RKO (cell line): ENCODE data around the gene SLC15A4.
"Not testable (repeated sequence)": the region's sequence is repeated elsewhere in the genome, so short reads cannot be mapped to it uniquely, and the experiment has no call there.

Experiments used
- DNase-seq: peaks from one replicate; pipeline ENCODE4 v3.0.0-alpha.2; 2016; ENCODE audit warnings: low spot score

Gene SLC15A4

DNA sequence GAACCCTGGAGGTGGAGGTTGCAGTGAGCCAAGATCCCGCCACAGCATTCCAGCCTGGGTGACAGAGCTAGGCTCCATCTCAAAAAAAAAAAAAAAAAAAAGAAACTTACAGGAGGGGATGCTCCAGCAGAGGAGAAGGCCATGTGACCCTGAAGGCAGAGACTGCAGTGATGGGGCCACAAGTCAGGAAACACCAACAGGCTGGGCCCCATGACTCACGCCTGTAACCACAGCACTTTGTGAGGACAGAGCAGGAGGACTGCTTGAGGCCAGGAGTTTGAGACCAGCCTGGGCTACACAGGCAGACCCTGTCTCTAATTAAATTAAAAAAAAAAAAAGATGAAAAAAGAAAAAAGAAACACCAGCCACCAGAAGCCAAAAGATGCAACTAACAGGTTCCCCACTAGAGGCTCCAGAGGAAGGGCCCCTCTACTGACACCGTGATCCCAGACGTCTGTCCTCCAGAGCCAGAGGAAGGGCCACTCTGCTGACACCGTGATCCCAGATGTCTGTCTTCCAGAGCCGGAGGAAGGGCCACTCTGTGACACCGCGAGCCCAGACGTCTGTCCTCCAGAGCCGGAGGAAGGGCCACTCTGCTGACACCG is 20.4 kb upstream of the SLC15A4 start:
- no peak for DNase-seq

DNA sequence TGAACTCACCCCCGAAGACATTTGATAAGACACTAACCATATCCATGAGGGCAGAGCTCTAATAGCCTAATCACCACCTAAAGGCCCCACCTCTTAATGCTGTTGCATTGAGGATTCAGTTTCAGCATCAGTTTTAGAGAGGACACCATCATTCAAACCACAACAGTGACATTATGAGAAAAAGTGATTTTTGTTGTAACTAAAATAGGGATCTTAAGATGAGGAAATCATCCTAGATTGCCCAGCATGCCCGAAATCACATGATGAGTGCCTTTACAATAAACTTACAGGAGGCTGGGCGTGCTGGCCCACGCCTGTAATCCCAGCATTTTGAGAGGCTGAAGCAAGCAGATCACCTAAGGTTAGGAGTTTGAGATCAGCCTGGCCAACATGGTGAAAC is 19.8 kb upstream of the SLC15A4 start:
- DNase-seq, result no peak

DNA sequence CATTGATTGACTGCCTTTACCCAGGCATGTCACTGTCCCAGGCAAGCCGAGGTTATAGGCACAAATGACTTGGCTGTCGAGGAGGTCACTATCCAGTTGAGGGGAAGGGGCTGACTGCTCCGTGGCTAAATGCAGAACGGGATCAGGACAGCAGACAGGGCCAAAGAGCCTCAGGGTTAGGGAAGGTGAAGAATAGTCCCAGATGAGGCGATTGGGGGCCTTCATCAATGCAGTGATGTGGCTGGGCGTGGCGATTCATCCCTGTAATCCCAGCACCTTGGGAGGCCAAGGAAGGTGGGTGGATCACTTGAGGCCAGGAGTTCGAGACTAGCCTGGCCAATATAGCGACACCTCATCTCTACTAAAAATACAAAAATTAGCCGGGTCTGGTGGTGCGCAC is 18.8 kb upstream of the SLC15A4 start:
- no peak for DNase-seq

DNA sequence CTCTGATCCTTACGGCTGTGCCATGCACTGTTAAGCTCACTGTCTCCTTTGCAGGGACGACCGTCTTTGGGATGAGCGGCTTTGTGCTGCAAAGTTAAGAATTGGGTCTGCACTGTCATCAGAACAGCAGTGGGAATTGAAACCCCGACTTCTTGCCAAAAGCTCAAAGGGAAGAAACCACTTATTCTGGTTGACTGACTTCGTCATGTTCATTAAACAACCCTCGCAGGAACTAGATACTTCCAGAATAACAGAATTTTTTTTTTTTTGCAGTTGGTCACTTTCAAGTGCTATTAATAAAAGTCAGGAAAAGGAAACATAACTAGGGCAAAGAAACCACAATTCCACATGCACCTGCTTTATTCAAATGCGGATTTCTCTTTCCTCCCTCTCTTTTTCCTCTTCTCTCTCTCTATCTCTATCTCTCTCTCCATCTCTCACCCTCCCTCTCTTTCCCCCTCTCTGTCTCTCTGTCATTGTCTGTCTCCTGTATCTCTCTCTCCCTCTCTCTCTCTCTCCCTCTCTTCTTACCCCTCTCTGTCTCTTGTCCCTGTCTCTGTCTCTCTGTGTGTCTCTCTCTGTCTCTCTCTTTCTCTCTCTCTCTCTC is 17.2 kb upstream of the SLC15A4 start:
- no peak for DNase-seq

DNA sequence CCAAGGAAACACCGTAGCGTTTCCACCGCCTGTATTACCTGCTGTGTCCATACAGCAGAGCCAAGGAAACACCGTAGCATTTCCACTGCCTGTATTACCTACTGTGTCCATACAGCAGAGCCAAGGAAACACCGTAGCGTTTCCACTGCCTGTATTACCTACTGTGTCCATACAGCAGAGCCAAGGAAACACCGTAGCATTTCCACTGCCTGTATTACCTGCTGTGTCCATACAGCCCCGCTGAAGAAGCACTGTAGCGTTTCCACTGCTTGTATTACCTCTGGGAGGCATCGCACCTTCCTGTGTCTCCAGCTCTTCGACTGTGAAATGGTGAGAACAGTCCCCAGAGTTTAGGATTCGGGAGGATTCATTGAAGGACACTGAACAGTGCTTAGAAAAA is 16.1 kb upstream of the SLC15A4 start:
- DNase-seq, result not testable (repeated sequence)

DNA sequence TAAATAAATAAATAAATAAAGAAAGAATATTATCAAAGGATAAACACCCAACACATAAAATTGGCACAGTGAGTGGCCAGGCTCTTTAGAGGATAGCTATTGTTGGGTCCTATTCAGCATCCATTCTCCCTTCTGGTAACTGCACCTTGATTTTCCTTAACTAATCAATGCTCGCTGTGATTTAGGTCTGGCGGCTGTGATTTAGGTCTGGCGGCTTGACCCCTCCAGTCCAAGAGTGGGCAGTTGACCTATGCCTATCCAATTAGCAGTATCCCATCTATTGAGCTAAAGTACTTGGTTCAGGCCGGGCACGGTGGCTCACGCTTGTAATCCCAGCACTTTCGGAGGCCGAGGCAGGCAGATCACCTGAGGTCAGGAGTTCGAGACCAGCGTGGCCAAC is 9.7 kb upstream of the SLC15A4 start:
- no peak for DNase-seq

DNA sequence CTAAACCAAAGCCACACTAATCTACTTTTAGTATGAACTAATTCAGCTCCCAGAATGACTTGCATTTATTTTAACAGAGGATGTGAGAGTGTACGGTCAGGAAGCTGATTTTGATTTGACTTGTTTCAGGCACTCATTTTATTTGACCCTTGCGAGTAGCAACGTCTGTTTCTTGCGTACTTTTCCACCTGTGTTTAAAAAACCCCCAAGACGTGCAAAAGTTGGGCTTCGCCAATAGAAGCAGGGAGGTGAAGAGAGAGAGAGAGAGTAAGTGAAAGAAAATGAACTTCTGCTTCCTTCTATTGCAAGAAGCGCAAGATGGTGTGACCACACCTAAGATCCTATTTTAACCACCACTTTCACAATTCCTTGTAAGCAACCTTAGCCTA is 6.7 kb upstream of the SLC15A4 start:
- DNase-seq, result no peak

DNA sequence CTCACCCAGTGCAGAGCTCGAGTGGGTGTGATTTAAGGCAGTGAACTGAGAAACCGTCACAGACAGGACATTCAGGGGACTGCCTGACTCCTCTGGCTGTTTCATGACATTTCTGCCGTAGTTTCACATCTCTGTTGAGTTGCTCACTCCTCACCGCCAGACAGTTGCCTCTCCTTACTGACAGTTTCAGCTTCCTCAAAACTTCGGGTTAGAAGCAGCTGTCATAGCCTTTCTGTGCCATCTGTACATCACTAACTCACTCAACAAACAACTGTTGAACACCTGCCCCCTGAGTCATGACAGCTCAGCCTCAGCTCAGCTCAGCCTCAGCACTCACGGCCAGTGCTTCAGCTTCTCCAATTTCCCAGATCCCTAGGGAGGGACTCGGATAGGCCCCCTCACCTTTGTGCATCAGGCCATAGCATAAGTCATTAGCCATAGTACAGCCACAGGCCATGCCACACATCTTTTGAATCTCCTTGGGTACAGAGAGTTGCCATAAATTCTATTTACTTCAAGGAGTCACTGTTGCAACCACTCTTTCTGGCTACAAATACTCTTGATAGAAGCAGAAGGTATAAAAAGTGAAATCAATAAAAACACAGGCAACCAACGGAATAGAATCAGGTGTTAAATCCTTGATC is 6.2 kb upstream of the SLC15A4 start:
- DNase-seq, result peak; percentile 52

DNA sequence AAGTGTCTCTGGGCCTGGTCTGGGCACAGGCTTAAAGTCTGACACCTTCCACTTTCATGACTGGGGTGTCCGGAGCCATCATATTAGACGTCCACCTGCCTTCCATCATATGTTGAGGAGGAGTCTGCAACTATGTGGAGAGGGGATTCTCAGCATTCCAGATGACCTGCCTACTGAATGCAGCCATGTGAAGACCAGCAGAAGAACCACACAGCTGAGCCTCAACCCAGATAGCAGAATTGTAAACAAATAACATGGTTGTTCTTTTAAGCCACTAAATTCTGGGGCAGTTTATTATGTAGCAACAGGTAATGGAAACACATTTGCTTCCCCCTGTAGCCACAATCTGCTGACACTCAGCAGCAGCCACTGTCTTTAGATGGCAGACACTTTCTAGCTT is 4.0 kb upstream of the SLC15A4 start:
- no peak for DNase-seq

DNA sequence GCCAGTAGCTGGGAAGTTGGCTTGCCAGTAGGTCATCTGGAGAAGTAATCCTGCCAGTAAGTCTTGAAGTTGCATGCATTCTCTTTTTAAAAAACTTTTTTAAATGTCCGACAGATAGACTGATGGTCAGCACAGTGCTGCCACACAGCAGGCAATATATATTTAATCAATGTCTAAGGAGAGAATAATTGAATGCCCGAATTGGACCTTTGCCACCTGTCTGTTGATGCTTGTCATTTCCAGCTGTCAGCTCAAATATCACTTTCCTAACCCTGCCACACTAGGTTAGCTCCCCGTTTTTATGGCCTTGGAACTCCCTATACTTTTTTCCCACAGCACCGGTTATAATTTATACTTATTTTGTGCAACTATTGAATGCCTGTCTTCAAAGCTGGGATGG is 2.1 kb upstream of the SLC15A4 start:
- no peak for DNase-seq

DNA sequence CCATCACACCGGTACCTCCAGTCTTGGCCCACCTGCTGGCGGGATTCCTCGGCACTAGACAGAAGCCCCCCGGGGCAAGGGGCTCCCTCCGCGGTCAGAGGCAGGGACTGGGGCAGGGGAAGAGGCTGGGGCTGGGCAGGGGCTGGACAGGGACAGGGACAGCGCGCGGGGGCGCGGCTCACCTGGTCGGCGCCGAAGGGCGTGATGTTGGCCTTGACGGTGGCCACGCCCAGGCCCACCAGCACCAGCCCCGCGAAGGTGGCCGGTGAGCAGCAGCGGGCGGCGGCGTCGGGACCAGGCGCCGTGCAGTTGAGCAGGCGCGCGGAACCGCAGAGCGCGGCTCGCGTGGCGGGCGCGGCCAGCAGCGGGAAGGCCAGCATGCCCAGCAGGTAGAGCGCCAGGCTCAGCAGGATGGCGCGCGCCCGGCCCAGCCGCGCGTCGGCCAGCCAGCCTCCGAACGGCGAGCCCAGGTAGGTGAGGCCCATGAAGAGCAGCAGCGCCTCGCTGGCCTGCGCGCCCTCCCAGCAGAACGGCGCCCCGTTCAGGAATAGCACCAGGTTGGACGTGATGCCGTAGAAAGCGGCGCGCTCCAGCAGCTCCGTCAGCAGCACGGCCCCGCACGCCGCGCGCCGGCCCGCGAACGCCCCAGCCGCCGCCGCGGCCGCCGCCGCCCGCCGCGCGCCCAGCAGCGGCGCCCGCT is 392 bp downstream of the SLC15A4 start:
- DNase-seq, result peak; percentile 6

DNA sequence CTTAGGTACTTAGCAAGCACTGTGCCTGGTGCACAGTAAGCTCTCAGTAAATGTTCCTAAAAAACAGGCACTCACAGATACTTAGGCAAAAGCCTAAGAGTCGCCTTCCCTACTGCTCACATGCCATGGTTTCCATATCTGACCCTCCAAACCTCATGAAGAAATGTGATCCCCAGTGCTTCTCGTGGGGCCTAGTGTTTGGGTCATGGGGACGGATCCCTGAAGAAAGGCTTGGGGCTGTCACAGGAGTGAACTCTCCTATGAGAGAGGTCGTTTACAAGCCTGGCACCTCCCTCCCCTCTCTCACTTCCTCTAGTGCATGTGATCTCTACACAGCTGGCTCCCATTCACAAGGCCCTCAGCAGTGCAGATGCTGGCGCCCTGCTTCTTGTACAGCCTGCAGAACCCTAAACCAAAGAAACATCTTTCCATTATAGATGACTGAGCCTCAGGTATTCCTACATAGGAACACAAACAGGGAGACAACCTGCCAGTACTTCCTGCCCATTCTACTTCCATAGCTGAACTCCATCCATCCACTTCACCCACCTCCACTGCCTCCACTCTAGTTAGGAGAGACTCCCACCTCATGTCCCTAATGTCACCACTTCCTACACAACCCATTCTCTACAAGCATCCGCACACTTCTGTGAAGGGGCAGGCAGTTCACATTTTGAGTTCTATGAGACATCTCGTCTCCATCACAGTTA is 2.9 kb downstream of the SLC15A4 start:
- no peak for DNase-seq

DNA sequence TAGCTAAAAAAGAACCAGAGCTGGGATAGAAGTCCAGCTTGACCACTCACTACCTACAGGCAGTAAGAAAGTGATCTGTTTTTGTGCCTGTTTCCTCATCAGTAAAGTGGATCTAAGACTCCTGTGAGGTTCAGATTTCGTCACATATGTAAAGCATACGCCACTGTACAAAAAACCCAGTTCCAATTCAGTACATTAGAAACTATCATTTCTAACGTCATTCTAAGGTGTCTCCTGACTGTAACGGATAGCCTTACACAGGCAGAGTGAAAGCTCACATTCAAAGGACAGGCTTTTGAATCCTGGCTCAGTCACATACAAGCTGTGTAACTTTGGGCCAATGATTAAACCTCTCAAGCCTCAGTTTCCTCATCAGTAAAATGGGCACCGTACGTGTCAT is 3.5 kb downstream of the SLC15A4 start:
- no peak for DNase-seq

DNA sequence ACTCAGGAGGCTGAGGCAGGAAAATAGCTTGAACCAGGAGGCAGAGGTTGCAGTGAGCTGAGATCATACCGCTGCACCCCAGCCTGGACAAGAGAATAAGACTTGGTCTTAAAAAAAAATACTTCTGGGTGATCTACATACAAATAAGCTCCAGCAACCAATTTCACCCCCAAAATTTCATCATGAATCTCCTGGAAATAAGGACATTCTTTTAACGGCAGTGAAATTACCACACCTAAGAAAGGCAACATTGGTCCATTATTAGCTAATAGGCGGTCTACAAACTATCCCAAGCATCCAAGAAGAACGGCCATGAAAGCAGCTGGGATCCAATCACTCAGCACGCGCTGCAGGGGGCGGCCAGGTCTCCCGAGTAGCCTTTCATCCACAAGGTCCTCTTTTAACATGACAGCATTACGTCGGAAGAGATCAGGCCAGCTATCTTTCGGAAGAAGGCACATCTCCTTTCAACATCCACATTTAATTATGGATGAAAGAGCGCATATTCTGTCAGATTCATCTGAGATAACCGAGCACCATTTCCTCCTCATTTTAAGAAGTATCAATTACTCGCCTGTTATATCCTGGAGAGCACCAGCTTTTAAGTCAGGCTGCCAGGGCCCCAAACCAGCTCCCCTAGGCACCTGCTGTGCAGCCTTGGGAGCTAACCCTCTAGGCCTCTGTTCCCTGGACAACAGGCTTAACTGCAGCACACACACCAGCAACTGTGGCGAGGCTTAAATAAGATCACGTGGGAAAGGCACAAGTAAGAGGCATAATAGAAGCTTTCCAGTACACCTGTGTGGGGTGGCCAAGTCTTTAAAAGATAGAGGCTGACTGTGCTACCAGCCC is 4.2 kb downstream of the SLC15A4 start:
- no peak for DNase-seq

DNA sequence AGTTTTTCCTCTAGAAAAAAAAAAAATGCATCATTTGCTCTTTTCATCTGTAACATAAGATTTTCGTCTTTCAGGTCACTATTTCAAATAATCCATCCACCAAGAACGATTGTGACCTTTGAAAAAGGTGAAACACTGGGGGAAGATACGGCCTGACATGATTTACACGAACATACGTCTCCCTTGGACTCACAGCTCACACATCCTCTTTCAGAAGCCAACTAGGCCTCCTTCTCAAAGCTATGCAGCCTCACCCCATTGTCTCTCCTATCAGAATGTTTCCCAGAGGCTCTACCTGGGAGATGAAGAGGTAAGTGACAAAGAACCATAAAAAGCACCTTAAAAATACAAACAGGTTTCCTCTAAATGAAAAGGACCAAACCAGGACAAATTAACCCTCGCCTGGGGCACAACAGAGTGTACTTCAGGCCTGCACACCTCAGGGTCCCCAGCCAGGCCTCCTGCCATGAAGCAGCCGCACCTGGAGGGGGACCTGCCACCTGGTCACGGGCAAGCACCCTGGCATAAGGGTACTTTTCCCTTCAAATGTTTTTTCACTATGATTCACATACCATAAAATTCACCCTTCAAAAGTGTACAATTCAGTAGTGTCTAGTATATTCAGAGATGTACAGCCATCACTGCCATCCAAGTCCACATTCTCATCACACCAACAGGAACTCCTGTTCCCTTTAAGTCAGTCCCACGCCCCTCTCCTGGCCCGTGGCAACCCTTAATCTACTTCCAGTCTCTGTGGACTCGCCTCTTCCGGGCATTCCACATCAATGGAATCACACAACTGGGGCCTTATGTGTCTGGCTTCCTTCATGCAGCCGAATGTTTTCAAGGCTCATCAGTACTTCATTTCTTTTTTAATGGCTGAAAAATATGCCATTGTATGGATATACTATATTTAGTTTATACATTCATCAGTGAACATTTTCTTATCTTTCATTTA is 5.4 kb downstream of the SLC15A4 start:
- DNase-seq, result no peak

DNA sequence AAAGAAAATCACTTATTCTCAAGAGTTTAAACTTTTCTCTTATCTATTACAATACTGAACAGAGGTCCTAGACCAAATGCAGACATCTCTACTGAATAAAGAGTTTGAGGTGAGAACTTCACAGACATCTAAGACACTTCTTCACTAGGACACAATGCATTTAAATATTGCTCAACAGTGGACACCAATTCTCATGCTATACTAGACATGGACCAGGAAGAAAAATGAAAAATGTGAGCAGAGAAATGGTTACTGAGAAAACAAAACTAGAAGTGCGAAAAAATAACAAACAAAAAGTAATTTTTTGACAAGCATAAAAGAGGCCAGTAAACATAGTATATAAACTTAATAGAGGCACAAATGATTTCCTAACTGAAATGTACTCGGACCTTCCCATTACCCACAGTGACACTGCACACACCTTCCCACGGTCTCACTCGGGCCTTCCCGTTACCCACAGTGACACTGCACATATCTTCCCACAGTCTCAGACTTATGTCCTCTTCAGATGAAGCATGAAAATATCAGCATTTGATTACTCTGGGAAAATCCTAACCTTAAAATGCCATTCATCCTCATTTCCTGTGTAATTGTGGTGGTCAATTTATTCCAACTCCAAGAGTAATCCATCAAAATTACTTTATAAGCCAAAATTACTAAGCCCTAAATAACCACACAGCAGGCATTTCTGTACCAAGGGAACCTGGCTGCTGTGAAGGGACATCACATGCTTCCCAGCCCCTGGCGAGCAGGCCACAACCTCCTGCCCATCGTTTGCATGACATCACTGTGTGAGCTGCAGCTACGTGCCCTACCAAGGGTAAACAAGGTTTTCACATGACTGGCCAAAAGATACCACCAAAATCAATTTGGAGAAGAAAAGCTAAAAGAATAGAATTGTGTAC is 6.4 kb downstream of the SLC15A4 start:
- DNase-seq, result no peak

DNA sequence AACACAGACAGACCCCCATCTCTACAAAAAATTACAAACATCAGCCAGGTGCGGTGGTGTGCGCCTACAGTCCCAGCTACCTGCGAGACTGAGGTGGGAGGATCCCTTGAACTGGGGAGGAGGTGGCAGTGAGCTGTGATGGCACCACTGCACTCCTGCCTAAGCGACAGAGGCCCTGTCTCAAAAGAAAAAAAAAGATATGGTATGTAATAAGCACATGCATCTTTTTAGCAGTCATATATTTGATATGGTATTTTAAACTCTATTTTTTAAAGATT is 7.2 kb downstream of the SLC15A4 start:
- no peak for DNase-seq

DNA sequence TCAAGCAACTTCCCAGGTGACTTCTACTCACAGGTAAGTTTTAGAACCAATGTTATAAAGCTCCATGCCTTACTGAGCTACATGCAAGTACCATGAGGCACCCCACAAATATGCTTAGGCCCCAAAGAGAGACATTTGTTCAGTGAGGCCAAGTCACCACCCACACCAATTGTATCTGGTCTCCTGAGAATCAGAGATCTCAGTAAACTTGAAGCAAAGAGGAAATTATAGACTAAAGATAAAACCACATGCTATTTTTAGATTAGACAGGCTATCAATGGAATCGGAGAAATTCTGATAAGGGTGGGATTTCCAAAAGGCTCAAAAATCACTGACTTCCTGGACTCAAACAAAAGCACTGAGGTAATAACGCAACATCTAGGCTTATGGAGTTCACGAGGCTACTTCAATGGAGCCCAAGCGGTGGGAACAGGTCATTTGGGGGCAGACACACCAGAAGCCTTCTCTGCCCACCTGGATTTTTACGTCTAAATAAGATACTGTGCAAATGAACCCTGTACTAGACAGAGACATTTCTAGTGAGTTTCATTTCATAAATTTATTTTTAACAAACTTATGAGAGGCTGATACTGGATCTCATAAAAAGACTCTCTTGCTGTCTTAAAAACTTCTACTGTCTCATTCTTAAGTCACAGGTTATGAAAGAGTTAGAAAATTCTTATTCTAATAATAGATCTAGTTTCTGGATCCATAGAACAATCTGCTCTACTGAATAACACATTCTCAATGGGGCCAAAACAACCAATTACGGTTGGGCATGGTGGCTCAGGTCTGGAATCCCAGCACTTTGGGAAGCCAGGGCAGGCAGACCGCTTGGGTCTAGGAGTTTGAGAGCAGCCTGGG is 7.7 kb downstream of the SLC15A4 start:
- no peak for DNase-seq
